ENCODE data around the gene ADRA2B.

DNA sequence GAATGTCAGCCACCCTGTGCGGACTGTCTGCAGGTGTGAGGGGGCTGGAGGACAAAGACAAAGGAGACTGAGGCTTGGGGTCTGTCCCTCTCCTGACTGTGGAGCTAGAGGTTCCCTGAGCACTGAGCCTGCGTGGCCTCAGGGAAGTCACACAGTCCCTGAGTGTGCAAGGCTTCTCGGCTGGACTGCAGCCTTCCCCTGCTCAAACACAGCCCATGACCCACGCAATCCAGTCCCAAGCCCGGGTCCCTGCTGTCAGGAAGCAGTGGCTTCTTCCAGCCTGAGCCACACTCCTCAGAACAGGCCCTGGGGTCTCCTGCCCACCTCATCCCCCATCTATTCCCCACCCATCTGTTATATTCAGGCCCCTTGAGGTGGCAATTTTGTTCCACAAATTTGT lies 19.2 kb upstream of the ADRA2B start:
- TF ChIP-seq POLR2A (IDR thresholded peaks at IDR 0.05; ENCODE audit: low read length) (no peak), GATA1 (IDR thresholded peaks at IDR 0.05; ENCODE audit: low read depth, low read length) (no peak)

Measured in erythroblast (primary cell).